Stimulated activated CD8-positive, alpha-beta memory T cell treated with anti-CD3 and anti-CD28 coated beads, Interleukin-12 subunit alpha, Interleukin-12 subunit beta, amount 100 ng/mL, for 24 hours (primary cell): ENCODE data around the gene PLD5.
"Not testable (repeated sequence)": the region's sequence is repeated elsewhere in the genome, so short reads cannot be mapped to it uniquely, and the experiment has no call there.

ENCODE experiments used
- DNase-seq: peaks from one replicate; pipeline ENCODE4 v3.0.0-alpha.2; 2020; ENCODE audit errors: extremely low read depth

Gene PLD5

GRCh38 chr1:242426271-242426905 lies 98.1 kb downstream of the PLD5 start:
- no peak for DNase-seq

- DNase-seq, result no peak
These were observed 99.3 kb downstream of the PLD5 start for GRCh38 chr1:242425232-242425631.

GRCh38 chr1:242416657-242417056 lies 107.8 kb downstream of the PLD5 start:
- DNase-seq, result no peak

- DNase-seq, result no peak
These were observed 111.6 kb downstream of the PLD5 start for GRCh38 chr1:242412921-242413320.

GRCh38 chr1:242411901-242412300 lies 112.6 kb downstream of the PLD5 start:
- DNase-seq, result no peak

GRCh38 chr1:242405947-242406346 lies 118.5 kb downstream of the PLD5 start:
- DNase-seq, result no peak

GRCh38 chr1:242404296-242404695 lies 120.2 kb downstream of the PLD5 start:
- DNase-seq, result no peak

- no peak for DNase-seq
These were observed 121.5 kb downstream of the PLD5 start for GRCh38 chr1:242402956-242403355.

GRCh38 chr1:242401937-242402336 lies 122.6 kb downstream of the PLD5 start:
- DNase-seq, result no peak

- no peak for DNase-seq
These were observed 126.1 kb downstream of the PLD5 start for GRCh38 chr1:242398351-242398750.

- DNase-seq, result no peak
These were observed 132.6 kb downstream of the PLD5 start for GRCh38 chr1:242391896-242392295.

- not testable (repeated sequence) for DNase-seq
These were observed 148.4 kb downstream of the PLD5 start for GRCh38 chr1:242376121-242376520.

- not testable (repeated sequence) for DNase-seq
These were observed 174.1 kb downstream of the PLD5 start for GRCh38 chr1:242350446-242350845.

- no peak for DNase-seq
These were observed 174.9 kb downstream of the PLD5 start for GRCh38 chr1:242349636-242350035.

- DNase-seq, result not testable (repeated sequence)
These were observed 193.6 kb downstream of the PLD5 start for GRCh38 chr1:242330865-242331264.

GRCh38 chr1:242327381-242327780 lies 197.1 kb downstream of the PLD5 start:
- DNase-seq, result not testable (repeated sequence)

GRCh38 chr1:242321981-242322380 lies 202.5 kb downstream of the PLD5 start:
- not testable (repeated sequence) for DNase-seq

GRCh38 chr1:242318140-242318539 lies 206.4 kb downstream of the PLD5 start:
- DNase-seq, result no peak

GRCh38 chr1:242314865-242315264 lies 209.6 kb downstream of the PLD5 start:
- DNase-seq, result not testable (repeated sequence)

GRCh38 chr1:242314085-242314649 lies 210.3 kb downstream of the PLD5 start:
- not testable (repeated sequence) for DNase-seq

- not testable (repeated sequence) for DNase-seq
These were observed 215.8 kb downstream of the PLD5 start for GRCh38 chr1:242308681-242309080.

- DNase-seq, result not testable (repeated sequence)
These were observed 230.7 kb downstream of the PLD5 start for GRCh38 chr1:242293781-242294180.

GRCh38 chr1:242288067-242288466 lies 236.4 kb downstream of the PLD5 start:
- not testable (repeated sequence) for DNase-seq
